Measurements from ENCODE around the gene NLGN2.

NLGN2 gene

DNA sequence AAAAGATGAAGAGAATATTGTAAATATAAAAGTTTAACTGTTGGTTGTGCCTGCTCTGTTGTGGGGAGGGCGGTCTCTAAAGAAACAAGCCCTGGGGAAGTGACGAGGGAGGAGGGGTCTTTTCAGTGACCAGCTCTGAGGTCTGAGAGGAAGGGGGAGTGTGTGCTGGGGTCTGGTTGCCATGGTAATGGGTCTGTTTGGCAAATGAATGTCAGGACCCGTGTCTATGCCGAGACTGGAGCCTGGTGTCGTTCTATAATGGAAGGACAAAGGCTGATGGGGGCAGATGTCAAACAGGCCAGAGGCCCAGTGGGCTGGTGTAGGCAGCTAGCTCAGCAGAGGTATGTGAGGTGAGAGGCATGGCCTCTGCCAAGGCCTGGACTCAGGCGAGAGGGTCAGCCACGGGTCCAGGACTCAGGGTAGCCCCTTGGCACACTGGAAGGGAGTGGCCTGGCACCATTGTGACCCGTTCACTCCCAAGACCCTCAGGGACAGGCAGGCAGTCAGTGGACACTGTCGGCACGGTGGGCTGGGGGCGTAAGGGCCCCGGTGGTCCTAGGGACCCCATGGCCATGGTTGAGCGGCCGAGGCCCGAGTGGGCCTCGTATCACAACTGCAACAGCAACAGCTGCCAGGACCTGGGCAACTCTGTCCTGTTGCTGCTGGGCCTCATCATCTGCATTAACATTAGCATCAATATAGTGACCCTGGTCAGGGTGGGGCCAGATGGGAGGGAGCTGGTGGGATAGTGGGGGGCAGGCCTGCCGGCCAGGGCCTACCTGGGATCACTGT, 12.4 kb downstream of the NLGN2 start, which contains the start of gene SPEM1:
Gene SPEM1 (plus strand): TSS at position 506 of the 792 bp plus-strand sequence. CDS start 61 bp downstream, at position 567.
- DNase-seq (ENCODE audit: extremely low read depth, low read depth): no peak
- no peak within 1 kb of the TSS for H3K4me3 ChIP-seq (replicated peaks; ENCODE audit: low read depth, low read length)
- TF ChIP-seq, protein P1, sequence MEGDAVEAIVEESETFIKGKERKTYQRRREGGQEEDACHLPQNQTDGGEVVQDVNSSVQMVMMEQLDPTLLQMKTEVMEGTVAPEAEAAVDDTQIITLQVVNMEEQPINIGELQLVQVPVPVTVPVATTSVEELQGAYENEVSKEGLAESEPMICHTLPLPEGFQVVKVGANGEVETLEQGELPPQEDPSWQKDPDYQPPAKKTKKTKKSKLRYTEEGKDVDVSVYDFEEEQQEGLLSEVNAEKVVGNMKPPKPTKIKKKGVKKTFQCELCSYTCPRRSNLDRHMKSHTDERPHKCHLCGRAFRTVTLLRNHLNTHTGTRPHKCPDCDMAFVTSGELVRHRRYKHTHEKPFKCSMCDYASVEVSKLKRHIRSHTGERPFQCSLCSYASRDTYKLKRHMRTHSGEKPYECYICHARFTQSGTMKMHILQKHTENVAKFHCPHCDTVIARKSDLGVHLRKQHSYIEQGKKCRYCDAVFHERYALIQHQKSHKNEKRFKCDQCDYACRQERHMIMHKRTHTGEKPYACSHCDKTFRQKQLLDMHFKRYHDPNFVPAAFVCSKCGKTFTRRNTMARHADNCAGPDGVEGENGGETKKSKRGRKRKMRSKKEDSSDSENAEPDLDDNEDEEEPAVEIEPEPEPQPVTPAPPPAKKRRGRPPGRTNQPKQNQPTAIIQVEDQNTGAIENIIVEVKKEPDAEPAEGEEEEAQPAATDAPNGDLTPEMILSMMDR (IDR thresholded peaks at IDR 0.05; ENCODE audit: low read depth, low read length, missing control alignments): no peak

DNA sequence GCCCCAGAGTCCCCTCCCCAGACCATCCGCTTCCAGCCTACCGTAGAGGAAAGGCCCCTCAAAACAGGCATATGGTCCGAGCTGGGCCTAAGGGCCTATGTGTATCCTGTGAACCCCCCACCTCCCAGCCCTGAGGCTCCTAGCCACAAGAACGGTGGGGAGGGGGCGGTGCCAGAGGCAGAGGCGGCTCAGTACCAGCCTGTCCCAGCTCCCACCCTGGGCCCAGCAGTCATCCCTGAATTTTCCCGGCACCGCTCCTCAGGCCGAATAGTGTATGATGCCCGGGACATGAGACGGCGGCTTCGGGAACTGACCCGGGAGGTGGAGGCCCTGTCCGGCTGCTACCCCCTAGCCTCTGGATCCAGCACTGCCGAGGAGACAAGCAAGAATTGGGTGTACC, 13.5 kb downstream of the NLGN2 start:
- no peak overlapping the region for H3K4me3 ChIP-seq (replicated peaks; ENCODE audit: low read depth, low read length)
- DNase-seq (ENCODE audit: extremely low read depth, low read depth): no peak
- TF ChIP-seq, protein P1 (IDR thresholded peaks at IDR 0.05; ENCODE audit: low read depth, low read length, missing control alignments): no peak

DNA sequence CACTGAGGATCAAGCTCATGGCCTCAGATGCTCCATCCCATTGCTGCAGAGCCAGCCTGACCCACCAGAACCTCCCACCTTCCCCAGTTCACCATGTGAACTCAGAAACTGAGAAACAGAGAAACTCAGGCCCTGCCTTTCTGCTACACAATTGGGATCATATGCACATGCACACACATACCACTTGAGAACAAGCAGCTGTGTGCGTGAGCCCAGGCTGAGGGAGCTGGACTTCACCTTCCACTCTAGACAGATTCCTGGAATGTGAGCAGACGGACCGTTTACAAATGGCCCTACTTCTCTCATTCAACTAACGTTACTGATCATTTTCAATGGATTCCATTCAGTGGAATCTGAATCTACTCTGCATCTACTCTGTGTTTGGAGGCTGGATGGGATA, 16.0 kb downstream of the NLGN2 start:
- TF ChIP-seq, protein P1 (IDR thresholded peaks at IDR 0.05; ENCODE audit: low read depth, low read length, missing control alignments): no peak
- DNase-seq (ENCODE audit: extremely low read depth, low read depth): no peak

DNA sequence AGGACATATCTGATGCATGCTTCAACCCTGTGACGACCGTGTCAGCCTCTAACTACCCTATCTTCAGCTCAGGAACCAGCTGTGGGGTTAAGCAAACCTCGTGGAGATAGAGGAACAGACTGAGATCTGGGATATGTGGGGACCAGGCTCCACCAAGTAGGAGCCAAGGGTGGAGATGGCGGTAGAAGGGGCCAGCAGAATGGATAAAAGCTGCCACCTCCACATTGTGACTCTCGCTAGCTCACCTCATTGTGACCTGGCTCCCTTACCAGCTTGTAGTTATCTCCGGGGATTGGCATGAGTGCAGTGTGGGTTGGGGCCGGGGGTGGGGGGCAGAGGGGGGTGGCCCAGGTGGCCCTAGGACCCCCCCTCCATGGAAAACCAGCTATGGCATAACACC, 17.7 kb downstream of the NLGN2 start, which contains the start of gene SPEM2:
Gene SPEM2 (plus strand): TSS at position 301 of the 400 bp plus-strand sequence. CDS start 73 bp downstream, at position 374.
- TF ChIP-seq, protein P1 (IDR thresholded peaks at IDR 0.05; ENCODE audit: low read depth, low read length, missing control alignments): no peak
- DNase-seq (ENCODE audit: extremely low read depth, low read depth): no peak
- H3K4me3 ChIP-seq (replicated peaks; ENCODE audit: low read depth, low read length): no peak within 1 kb of the TSS

More for the DNA sequence above, 16.0 kb downstream of the NLGN2 start:
- H3K4me3 ChIP-seq (replicated peaks; ENCODE audit: low read depth, low read length): no peak overlapping the region

DNA sequence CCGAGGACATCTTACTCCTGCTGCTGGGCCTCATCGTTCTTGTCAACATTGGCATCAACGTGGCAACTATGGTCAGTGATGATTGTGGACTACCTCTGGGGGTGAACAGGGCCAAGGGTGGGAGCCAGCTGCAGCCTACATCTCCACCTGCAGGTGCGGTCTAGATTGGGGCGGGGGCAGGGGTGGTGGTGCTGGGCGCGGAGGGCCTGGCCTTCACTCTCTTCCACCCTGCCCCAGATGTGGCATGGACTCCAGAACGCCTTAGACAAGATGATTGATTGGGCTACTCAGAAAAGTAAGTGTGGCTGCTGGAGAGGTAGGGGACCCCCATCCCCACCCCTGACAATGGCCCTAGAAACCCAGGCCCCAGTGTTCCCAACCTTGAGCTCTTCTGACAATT, 18.1 kb downstream of the NLGN2 start:
- TF ChIP-seq, protein P1 (IDR thresholded peaks at IDR 0.05; ENCODE audit: low read depth, low read length, missing control alignments): no peak

DNA sequence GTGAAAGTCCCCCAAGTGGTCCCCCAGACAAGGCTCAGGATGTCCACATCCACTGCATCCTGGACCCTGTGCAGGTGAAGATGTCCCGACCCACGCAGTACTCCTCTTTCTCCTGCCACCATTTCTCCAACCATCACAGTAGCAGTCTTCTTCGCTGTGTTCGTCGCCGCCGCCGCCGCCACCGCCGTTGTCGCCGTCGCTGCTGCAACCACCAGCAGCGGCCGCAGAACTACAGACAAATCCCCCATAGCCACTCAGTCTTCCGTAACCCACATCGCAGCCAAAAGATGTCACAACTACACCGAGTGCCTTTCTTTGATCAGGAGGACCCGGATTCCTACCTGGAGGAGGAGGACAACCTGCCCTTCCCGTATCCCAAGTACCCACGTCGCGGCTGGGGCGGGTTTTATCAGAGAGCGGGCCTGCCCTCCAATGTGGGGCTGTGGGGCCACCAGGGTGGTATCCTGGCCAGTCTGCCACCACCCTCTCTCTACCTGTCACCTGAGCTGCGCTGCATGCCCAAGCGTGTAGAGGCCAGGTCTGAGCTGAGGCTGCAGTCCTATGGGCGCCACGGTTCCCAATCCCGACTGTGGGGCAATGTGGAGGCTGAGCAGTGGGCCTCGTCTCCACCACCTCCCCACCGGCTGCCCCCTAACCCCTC, 18.7 kb downstream of the NLGN2 start:
- TF ChIP-seq, protein P1 (IDR thresholded peaks at IDR 0.05; ENCODE audit: low read depth, low read length, missing control alignments): no peak
- H3K4me3 ChIP-seq (replicated peaks; ENCODE audit: low read depth, low read length): no peak overlapping the region
- no peak for DNase-seq (ENCODE audit: extremely low read depth, low read depth)

More for the DNA sequence above, 18.1 kb downstream of the NLGN2 start:
- no peak overlapping the region for H3K4me3 ChIP-seq (replicated peaks; ENCODE audit: low read depth, low read length)
- no peak for DNase-seq (ENCODE audit: extremely low read depth, low read depth)
